HG03354 (cell line): ENCODE results near the gene CMYA5.
"Not testable (repeated sequence)": the region's sequence is repeated elsewhere in the genome, so short reads cannot be mapped to it uniquely, and the experiment has no call there.

Experiments used
- ATAC-seq: cut with Tn5 transposase; IDR thresholded peaks from one replicate; pipeline ENCODE4 v1.9.1; 2021; ENCODE audit warnings: mild to moderate bottlenecking; ENCODE audit not compliant: unreplicated experiment, poor library complexity, severe bottlenecking

The CMYA5 gene

GRCh38 chr5:79689541-79690466 lies at the start of gene CMYA5:
Gene CMYA5 (plus strand): TSS chr5:79689836. CDS start chr5:79689908, 72 bp downstream.
- ATAC-seq = no peak

DNA sequence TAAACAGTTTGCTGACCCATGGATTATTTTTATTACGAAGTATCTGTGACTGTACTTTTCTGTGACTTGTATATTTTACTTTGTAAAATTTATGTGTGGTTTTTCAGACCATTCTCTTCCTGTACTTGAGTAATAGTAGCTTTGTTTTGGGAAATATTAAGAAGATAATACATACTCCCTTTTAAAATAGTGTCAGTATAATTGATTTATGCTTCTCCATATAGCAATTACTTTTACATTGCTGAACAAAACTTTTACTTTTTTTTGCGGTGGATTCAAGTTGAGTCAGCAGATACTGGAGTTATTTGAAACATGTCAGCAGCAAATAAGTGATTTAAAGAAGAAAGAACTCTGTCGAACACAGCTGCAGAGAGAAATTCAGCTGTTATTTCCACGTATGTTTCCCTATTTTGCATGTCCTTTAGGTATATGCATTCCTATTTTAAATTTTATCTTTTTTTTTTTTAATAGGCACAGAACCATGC lies 49.0 kb upstream of the CMYA5 start:
- ATAC-seq = no peak

DNA sequence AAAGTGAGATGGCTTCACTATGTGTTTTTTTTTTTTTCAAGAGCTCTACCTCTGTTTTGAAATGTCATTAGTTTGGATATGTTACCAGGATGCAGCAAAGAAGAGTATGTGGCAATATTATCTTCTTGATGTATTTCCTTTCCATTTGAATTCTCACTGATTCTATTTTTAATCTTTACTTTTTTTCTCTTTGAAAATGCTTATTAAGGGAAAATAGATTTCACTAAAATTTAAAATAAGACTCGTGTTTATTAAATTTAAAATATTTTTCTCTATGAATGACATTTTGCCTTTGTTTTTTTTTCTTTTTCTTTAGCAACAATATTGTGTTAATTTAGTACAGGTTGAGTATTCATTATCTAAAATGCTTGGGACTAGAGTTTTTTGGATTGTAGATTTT lies 48.2 kb upstream of the CMYA5 start:
- no peak for ATAC-seq

DNA sequence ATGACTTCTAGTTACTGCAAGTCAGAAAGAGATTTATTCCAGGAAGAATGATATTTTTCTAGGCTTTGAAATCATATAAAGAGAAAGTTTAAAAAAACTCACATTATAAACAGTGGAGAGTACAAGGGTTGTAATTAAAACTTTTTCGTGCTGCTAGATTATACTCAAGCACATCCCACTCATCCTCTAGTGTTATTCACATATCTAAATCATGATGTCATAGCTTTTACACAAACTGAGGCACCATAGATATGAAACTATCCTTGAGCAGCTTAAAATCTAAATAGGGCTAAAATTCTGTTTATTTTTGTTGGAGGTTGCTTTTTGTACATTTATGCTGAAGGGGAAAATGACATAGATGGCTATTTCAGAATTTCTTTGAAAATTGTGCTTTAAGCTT lies 47.4 kb upstream of the CMYA5 start:
- no peak for ATAC-seq

GRCh38 chr5:79653843-79654242 lies 35.8 kb upstream of the CMYA5 start:
- no peak for ATAC-seq

- no peak for ATAC-seq
Observed at GRCh38 chr5:79663212-79663611, 26.4 kb upstream of the CMYA5 start.

- ATAC-seq = no peak
Observed at GRCh38 chr5:79666758-79667157, 22.9 kb upstream of the CMYA5 start.

GRCh38 chr5:79672392-79672791 lies 17.2 kb upstream of the CMYA5 start:
- ATAC-seq = no peak

GRCh38 chr5:79676354-79676753 lies 13.3 kb upstream of the CMYA5 start:
- ATAC-seq = not testable (repeated sequence)

DNA sequence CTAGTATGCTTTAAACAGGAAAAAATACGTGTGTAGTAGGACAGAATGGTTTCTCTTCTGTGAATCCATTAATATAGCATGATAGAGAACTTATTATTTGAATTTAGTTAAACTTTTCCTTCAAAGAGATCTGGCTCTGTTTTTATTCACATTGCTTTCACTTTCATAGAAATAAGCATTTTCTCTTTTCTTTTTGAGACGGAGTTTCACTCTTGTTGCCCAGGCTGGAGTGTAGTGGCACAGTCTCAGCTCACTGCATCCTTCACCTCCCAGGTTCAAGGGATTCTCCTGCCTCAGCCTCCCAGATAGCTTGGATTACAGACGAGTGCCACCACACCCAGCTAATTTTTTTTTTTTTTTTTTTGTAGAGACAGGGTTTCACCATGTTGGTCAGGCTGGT lies 7.5 kb upstream of the CMYA5 start:
- not testable (repeated sequence) for ATAC-seq

DNA sequence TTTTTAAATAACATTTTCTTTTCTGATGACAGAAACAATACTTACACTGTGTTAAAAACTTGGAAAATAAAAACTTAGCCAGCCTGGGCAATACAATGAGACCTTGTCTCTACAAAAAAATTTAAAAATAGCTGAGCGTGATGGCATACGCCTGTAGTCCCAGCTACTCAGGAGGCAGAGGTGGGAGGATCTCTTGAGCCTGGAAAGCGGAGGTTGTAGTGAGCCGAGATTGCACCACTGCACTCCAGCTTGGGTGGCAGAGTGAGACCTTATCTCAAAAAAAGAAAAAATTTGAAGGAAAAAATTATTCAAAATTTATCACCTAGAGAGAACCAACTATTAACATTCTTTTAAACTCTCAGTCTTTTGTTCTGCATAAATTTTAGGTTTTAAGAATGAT lies 4.9 kb upstream of the CMYA5 start:
- ATAC-seq = no peak

GRCh38 chr5:79685627-79686026 lies 4.0 kb upstream of the CMYA5 start:
- ATAC-seq = no peak

GRCh38 chr5:79686799-79687198 lies 2.8 kb upstream of the CMYA5 start:
- no peak for ATAC-seq

GRCh38 chr5:79687889-79688288 lies 1.7 kb upstream of the CMYA5 start:
- ATAC-seq = no peak

DNA sequence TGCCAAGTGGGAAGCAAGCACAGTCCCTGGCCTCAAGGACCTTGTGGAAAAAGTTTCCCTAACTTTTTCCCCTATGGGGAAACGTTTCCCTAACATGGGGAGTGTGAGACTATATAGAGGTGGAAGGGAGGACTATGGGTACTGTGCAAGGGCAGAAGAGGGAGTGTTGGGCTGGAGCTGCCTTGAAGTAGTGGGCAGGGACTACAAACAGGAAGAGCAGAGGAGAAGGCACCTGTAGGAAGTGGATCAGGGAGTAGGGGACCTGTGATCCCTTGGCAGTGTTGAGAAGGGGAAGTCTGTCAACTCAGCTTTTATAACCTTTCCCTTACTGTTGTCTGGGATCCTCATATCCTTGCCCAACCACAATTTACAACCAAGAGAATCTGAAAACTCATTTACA lies 1.4 kb downstream of the CMYA5 start:
- no peak for ATAC-seq

- no peak for ATAC-seq
Observed at GRCh38 chr5:79692596-79692995, 3.0 kb downstream of the CMYA5 start.

GRCh38 chr5:79694183-79694582 lies 4.5 kb downstream of the CMYA5 start:
- ATAC-seq = no peak

DNA sequence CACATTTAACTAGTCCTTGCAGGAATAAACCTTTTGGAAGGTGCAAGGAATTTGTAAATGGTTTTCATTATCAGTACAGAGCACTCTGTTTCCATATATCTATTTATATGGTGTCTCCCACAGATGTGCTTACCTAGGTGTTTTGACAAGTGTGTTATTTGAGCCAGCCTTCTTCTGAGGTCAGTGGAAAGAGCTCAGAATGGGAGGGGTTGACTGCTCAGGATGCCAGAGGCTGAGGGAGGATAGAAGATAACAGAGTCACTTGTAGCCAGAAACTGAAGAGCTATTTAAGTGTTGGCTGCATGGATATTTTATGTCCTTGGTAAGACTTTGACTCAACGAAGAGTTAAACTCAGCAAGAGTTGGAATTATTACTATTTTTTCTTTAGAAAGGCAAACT lies 5.0 kb downstream of the CMYA5 start:
- ATAC-seq = no peak

DNA sequence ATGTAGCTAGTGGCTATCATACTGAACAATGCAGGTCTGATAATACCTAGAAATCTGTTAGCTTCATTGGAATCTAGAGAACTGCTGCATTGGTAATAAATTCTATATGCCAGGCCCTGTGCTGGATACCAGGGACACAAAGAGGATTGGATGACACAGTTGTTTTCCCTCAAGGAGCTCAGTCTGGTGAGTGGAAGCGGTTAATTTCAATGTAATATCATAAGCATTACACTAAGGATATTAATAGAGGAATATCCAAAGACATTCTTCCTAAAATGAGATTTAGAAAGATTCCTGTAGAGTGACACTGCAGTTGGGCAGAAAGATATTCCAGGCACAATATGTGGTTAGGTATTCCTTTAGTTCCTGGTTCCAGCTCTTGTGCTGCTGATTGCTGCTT lies 5.9 kb downstream of the CMYA5 start:
- ATAC-seq = no peak

DNA sequence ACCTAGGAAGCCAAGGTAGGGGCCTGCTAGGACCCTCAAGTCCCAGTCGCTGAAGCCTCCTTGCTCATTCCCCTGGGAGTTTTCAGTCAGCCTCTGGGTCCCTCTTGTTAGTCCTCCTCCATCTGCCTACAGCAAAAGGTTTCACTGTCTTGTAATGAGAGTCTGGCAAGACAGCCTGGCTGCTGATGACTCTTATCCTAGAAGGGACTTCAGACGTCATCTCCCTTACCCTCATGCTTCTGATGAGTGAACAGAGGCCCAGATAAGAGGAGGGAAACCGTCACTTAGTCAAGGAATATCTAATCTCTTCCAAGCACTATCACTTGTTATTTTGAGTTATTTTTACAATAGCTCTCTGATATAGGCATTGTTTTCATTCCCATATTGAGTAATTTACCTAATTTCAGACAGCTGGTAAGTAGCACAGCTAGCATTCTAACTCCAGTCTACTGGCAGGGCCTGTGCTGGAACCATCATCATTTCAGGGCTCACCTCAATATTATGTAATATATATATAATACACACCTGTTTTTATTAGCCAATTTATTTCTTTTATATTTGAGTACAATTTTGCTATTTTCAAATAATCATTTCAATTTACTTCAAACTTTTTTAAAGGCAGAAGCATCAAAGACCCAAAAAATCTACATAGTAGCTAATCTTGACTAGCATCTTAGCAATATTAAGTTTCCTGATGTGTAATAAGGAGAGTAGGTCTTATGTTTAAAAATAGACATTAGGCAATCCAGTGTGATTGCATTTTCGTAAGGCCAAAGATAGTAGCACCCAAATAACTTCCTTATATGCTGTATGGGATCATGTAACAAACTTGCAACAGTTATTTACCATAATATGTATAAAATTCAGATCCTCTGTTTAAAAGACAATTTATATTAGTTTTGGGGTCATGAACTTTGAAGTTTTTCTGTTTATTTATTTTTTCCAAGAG lies 7.9 kb downstream of the CMYA5 start:
- no peak for ATAC-seq
